OCI-LY1 (cell line): ENCODE measurements around the gene ATG14.

Experiments used
- EZH2 ChIP-seq: fragments of 200-600 bp; sonication (generic), shearing (Covaris generic); IDR thresholded peaks from 2 replicates; pipeline ENCODE4 v1.8.0; 2017; ENCODE audit warnings: borderline replicate concordance, mixed run types, mild to moderate bottlenecking, antibody characterized with exemption, low read length, moderate library complexity, mixed read lengths
- TF ChIP-seq, protein P1 (sequence below): fragments of 200-600 bp; sonication (generic), shearing (Covaris generic); IDR thresholded peaks from 2 replicates; pipeline ENCODE4 v1.5.1; 2017; ENCODE audit warnings: mild to moderate bottlenecking, antibody characterized with exemption, low read length, moderate library complexity, mixed read lengths

- TF ChIP-seq, protein P1, sequence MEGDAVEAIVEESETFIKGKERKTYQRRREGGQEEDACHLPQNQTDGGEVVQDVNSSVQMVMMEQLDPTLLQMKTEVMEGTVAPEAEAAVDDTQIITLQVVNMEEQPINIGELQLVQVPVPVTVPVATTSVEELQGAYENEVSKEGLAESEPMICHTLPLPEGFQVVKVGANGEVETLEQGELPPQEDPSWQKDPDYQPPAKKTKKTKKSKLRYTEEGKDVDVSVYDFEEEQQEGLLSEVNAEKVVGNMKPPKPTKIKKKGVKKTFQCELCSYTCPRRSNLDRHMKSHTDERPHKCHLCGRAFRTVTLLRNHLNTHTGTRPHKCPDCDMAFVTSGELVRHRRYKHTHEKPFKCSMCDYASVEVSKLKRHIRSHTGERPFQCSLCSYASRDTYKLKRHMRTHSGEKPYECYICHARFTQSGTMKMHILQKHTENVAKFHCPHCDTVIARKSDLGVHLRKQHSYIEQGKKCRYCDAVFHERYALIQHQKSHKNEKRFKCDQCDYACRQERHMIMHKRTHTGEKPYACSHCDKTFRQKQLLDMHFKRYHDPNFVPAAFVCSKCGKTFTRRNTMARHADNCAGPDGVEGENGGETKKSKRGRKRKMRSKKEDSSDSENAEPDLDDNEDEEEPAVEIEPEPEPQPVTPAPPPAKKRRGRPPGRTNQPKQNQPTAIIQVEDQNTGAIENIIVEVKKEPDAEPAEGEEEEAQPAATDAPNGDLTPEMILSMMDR = peak; percentile 82
- no peak for TF ChIP-seq EZH2
Observed at GRCh38 chr14:55354500-55354899, 57.1 kb downstream of the ATG14 start.
